Type B pancreatic cell (in vitro differentiated cells): Measurements from ENCODE around the gene CEP41. TPM values are rescaled to one million over a fixed set of nuclear protein-coding genes. Genes with fewer than 3 reads are reported as not detected.
A peak's percentile ranks its signal among the peaks of the same experiment; 100 is the strongest.

Experiments
- DNase-seq: peaks from one replicate; pipeline ENCODE4 v3.0.0; 2021; ENCODE audit warnings: mixed read lengths; ENCODE audit not compliant: unreplicated experiment; ENCODE audit errors: extremely low spot score
- H3K27ac Mint-ChIP-seq: 2 replicates; pipeline ENCODE4 v1.8.0; 2021; ENCODE audit warnings: mild to moderate bottlenecking, mixed read lengths
- H3K27me3 Mint-ChIP-seq: 2 replicates; pipeline ENCODE4 v1.8.0; 2021; ENCODE audit warnings: mixed read lengths
- H3K36me3 Mint-ChIP-seq: 2 replicates; pipeline ENCODE4 v1.8.0; 2021; ENCODE audit warnings: mixed read lengths
- H3K4me1 Mint-ChIP-seq: one replicate; pipeline ENCODE4 v1.8.0; 2021; ENCODE audit warnings: mixed read lengths; ENCODE audit not compliant: unreplicated experiment
- H3K4me3 Mint-ChIP-seq: 2 replicates; pipeline ENCODE4 v1.8.0; 2021; ENCODE audit warnings: mild to moderate bottlenecking, mixed read lengths
- H3K9me3 Mint-ChIP-seq: 2 replicates; pipeline ENCODE4 v1.8.0; 2021; ENCODE audit warnings: mixed read lengths
- total RNA-seq: library from RNA; stranded (reverse); gene quantifications from 2 replicates; pipeline ENCODE4 v1.2.1, GENCODE V29; 2021; ENCODE audit warnings: low replicate concordance
- TF ChIP-seq, protein P1 (sequence below): fragments of 200-600 bp; sonication (generic); conservative IDR thresholded peaks from 2 replicates; pipeline ENCODE4 v1.5.0; 2021; ENCODE audit warnings: antibody characterized with exemption, mild to moderate bottlenecking

Gene CEP41
- total RNA-seq, 1 donor from 2014 or later = 33.0 TPM

DNA sequence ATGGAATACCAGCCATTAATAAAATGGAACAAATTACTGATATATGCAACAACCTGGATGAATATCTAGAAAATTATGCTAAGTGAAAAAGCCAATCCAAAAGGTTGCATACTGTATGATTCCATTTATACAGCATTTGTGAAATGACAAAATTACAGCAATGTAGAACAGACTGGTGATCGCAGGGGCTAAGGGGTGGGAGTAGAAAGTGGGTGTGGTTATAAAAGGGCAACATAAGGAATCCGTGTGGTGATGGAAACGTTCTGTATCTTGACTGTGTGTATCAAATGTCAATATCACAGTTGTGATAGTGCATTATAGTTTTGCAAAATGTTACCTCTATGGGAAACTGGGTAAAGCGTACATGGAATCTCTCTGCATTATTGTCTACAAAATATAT is 15.0 kb downstream of the CEP41 start:
- peaks cover 8% of the 10 kb centered on the region for H3K36me3 Mint-ChIP-seq
- no peak overlapping the region for H3K27ac Mint-ChIP-seq
- H3K9me3 Mint-ChIP-seq = no peaks in the 10 kb centered on the region
- TF ChIP-seq, protein P1, sequence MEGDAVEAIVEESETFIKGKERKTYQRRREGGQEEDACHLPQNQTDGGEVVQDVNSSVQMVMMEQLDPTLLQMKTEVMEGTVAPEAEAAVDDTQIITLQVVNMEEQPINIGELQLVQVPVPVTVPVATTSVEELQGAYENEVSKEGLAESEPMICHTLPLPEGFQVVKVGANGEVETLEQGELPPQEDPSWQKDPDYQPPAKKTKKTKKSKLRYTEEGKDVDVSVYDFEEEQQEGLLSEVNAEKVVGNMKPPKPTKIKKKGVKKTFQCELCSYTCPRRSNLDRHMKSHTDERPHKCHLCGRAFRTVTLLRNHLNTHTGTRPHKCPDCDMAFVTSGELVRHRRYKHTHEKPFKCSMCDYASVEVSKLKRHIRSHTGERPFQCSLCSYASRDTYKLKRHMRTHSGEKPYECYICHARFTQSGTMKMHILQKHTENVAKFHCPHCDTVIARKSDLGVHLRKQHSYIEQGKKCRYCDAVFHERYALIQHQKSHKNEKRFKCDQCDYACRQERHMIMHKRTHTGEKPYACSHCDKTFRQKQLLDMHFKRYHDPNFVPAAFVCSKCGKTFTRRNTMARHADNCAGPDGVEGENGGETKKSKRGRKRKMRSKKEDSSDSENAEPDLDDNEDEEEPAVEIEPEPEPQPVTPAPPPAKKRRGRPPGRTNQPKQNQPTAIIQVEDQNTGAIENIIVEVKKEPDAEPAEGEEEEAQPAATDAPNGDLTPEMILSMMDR = no peak
- DNase-seq = no peak
- H3K27me3 Mint-ChIP-seq = no peaks in the 10 kb centered on the region
- no peak overlapping the region for H3K4me3 Mint-ChIP-seq
- peaks cover 41% of the 10 kb centered on the region for H3K4me1 Mint-ChIP-seq

DNA sequence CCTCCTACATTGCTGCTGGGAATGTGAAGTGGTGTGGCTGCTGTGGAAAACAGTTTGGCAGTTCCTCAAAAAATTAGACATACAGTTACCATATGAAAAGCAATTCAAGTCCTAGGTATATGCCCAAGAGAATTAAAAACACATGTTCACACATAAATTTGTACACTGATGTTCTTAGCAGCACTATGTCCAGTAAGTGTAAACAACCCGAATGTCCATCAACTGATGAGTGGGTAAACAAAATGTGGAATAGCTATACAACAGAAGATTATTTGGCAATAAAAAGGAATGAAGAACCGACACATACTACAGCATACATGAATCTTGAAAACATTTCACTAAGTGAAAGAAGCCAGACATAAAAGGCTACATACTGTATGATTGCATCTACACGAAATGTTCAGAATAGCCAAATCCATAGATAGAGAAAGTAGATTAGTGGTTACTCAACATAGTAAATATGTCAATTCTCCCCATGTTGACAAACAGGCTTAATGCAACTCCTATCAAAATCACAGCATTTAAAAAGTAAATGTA is 17.2 kb downstream of the CEP41 start:
- H3K4me1 Mint-ChIP-seq = peaks cover 49% of the 10 kb centered on the region
- H3K27ac Mint-ChIP-seq = no peak overlapping the region
- H3K4me3 Mint-ChIP-seq = no peak overlapping the region
- TF ChIP-seq, protein P1 = no peak
- H3K27me3 Mint-ChIP-seq = no peaks in the 10 kb centered on the region
- H3K36me3 Mint-ChIP-seq = peaks cover 10% of the 10 kb centered on the region
- DNase-seq = no peak
- H3K9me3 Mint-ChIP-seq = no peaks in the 10 kb centered on the region

DNA sequence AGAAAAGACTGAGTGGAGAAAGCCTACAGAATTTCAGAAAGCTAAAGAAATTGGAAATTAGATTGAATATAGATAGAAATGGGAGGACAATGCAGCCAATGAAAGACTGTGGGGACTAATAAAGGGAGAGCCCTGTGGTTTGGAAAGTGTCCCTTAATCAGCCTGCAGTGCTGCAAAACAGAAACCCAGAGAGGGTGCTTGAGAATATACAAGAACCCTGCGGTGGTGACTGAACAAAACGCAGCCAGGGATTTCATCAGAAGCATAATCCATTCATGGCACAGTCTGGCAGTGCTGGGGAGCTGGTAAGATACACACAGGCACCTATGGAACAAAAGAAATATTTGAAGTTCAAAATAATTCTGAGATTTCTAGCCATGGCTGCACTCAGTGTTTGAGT is 19.1 kb downstream of the CEP41 start:
- peaks cover 58% of the 10 kb centered on the region for H3K4me1 Mint-ChIP-seq
- H3K4me3 Mint-ChIP-seq = no peak overlapping the region
- TF ChIP-seq, protein P1 = no peak
- no peaks in the 10 kb centered on the region for H3K27me3 Mint-ChIP-seq
- DNase-seq = no peak
- H3K27ac Mint-ChIP-seq = peak overlapping the region; percentile 0
- peaks cover 14% of the 10 kb centered on the region for H3K36me3 Mint-ChIP-seq
- no peaks in the 10 kb centered on the region for H3K9me3 Mint-ChIP-seq

DNA sequence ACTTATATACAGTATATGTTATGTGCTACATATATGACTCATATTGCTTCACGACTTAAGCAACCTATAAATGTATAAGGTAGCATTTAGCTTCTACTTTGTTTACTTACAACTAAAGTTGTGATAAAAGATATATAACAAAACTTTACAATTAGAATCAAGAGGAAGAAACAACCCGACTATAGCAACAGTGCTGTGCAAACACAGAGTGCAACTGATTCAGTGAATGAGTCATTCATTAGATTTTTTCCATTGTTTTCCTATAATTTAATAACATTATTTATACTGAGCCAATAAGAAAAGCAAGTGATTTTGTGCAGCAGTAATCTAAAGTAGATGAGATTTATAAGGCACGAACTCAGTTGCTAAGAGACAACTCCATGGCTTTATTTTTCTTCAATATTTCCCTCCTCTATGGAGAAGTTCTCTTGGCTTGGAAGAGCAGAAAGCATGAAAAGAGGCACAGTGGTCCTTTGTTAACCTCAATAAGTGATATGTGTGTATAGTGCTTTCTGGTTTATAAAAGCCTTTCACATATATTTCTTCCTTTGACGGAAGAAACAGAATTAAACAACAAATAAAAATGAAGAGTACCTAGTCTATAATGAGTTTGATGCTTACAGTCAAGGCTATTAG is 19.8 kb downstream of the CEP41 start:
- Mint-ChIP-seq H3K27ac (peak overlapping the region; percentile 0), H3K9me3 (no peaks in the 10 kb centered on the region), H3K36me3 (peaks cover 14% of the 10 kb centered on the region), H3K4me1 (peaks cover 54% of the 10 kb centered on the region), H3K27me3 (no peaks in the 10 kb centered on the region), H3K4me3 (no peak overlapping the region)
- DNase-seq = no peak
- TF ChIP-seq, protein P1 = no peak

DNA sequence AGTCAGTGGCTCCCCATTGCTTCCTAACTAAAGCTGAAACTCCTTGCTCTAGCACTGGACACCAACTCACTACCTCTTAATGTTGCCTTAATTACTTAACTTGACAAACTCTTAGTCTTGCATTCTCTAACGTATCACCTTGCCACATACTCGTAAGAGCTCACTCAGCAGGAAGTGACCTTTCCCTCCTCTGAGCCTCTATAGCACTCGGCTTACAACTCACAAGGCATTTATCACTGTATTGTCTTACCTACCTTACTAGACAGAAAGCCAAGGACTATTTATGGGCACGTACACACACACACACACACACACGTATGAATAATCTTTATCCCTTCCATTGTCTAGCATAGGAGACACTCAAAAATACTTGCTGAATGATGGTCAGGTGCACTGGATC is 21.2 kb downstream of the CEP41 start:
- peak overlapping the region; percentile 23 for H3K4me3 Mint-ChIP-seq
- H3K27ac Mint-ChIP-seq = peak overlapping the region; percentile 95
- H3K27me3 Mint-ChIP-seq = no peaks in the 10 kb centered on the region
- no peaks in the 10 kb centered on the region for H3K9me3 Mint-ChIP-seq
- H3K4me1 Mint-ChIP-seq = peaks cover 46% of the 10 kb centered on the region
- peaks cover 17% of the 10 kb centered on the region for H3K36me3 Mint-ChIP-seq
- no peak for DNase-seq
- TF ChIP-seq, protein P1 = no peak
